Upper lobe of left lung (tissue), 6 donors: ENCODE data around the gene CDH15. TPM values are rescaled to one million over a fixed set of nuclear protein-coding genes. Genes with fewer than 3 reads are reported as not detected.

Source experiments
- ATAC-seq, 2 donors: fragments of 200-7000 bp; cut with Tn5 transposase; one replicate each; pipeline ENCODE4 v1.9.1; 2022; ENCODE audit warnings: mild to moderate bottlenecking in 2 of 2, moderate library complexity in 2 of 2; ENCODE audit not compliant: low FRiP score in 2 of 2
- DNase-seq, 2 donors: peaks; one replicate each; pipeline ENCODE4 v3.0.0-alpha.2; 2019 to 2020
- H3K27ac ChIP-seq, 4 donors: fragments of 200-600 bp; sonication (generic); one replicate each; pipeline ENCODE4 v1.5.1; 2016 to 2019
- H3K27me3 ChIP-seq, 4 donors: fragments of 200-600 bp; sonication (generic); one replicate each; pipeline ENCODE4 v1.5.1; 2017 to 2019
- H3K36me3 ChIP-seq, 4 donors: fragments of 200-600 bp; sonication (generic); one replicate each; pipeline ENCODE4 v1.5.1; 2016 to 2019
- H3K4me1 ChIP-seq, 4 donors: fragments of 200-600 bp; sonication (generic); one replicate each; pipeline ENCODE4 v1.5.1; 2018 to 2019
- H3K4me3 ChIP-seq, 4 donors: fragments of 200-600 bp; sonication (generic); one replicate each; pipeline ENCODE4 v1.5.1; 2017 to 2019; ENCODE audit warnings: mild to moderate bottlenecking in 2 of 4, moderate library complexity in 1 of 4
- H3K9me3 ChIP-seq, 4 donors: fragments of 200-600 bp; sonication (generic); one replicate each; pipeline ENCODE4 v1.5.1; 2018 to 2019
- EP300 ChIP-seq, 4 donors: sonication (generic); formaldehyde crosslinking; IDR thresholded peaks; one replicate each; pipeline ENCODE4 v1.5.1; 2017; ENCODE audit warnings: antibody characterized with exemption in 4 of 4, control low read depth in 2 of 4
- POLR2A ChIP-seq, 4 donors: fragments of 450-650 bp; IDR thresholded peaks; one replicate each; pipeline ENCODE4 v1.5.1; 2016 to 2017; ENCODE audit warnings: antibody characterized with exemption in 4 of 4, mild to moderate bottlenecking in 2 of 4
- POLR2AphosphoS5 ChIP-seq, 2 donors: sonication (generic); formaldehyde crosslinking; IDR thresholded peaks; one replicate each; pipeline ENCODE4 v1.5.1; 2017; ENCODE audit warnings: antibody characterized with exemption in 2 of 2
- WGBS, 2 donors: methylation state at CpG; one replicate each; pipeline ENCODE4 v1.1.5; 2017 to 2018; 5-methylcytosine and 5-hydroxymethylcytosine counted together
- total RNA-seq, 6 donors: library from RNA; depleted of rRNA in 4 of 6; stranded (reverse); fragments of >200 nt in 4 of 6; gene quantifications; one replicate each; pipeline versions ENCODE4 v1.1.0 to v1.2.1, GENCODE V29; 2016 to 2021
- TF ChIP-seq, protein P1 (sequence below), 6 experiments: fragments of 450-650 bp in 4 of 6; fragments of 200-600 bp in 2 of 6; sonication (generic) in 2 of 6; IDR thresholded peaks; one replicate each; pipeline ENCODE4 v1.5.1; 2016 to 2019; ENCODE audit warnings: antibody characterized with exemption in 6 of 6
- donor health status: DM: no; HTN: no; CAD: no; lungs with moderate emphysema.
- donor health status: DM: no; HTN: yes; CAD: no; lungs with severe emphysema.

Gene CDH15
- total RNA-seq, 6 donors from 2014 or later, result 0.39 to 4.2 (median 1.2) TPM

DNA sequence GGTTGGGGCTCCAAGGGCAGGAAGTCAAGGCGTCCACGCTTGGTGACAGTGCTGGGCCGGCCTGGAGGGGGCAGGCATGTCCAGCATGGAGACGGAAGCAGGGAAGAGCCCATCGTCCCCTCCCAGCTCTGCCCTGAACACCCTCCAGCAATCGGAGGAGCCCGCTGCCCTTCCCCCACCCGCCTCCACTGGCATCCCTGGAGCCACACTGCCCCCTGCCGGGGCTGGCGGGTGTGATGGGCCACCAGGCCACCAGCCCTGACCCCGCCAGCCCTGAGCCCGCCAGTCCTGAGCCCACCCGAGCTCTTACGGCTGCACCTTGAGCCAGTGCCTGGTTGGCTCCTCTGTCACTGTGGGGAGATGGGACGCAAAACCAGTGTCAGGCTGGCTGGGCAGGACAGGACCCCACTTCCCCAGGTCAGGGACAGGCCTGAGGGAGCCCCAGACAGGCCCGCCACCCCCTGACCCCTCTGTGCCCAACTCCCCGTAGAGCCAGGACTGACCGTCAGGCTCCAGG lies 4.1 kb upstream of the CDH15 start:
- Histone ChIP-seq H3K4me1 (peaks cover 15 to 33% (median 23%) of the 10 kb centered on the region in 4 donors), H3K4me3 (peak overlapping the region in 1 of 4 donors; percentile 13), H3K36me3 (no peaks in the 10 kb centered on the region), H3K9me3 (no peaks in the 10 kb centered on the region), H3K27ac (no peak overlapping the region), H3K27me3 (peaks cover 0 to 11% (median 3%) of the 10 kb centered on the region in 4 donors)
- ATAC-seq (peak; percentile 76 to 77), DNase-seq (peak; percentile 85 to 95)
- TF ChIP-seq EP300 (IDR thresholded peaks at IDR 0.05), result no peak
- no peak for TF ChIP-seq POLR2A (IDR thresholded peaks at IDR 0.05)
- TF ChIP-seq, protein P1, sequence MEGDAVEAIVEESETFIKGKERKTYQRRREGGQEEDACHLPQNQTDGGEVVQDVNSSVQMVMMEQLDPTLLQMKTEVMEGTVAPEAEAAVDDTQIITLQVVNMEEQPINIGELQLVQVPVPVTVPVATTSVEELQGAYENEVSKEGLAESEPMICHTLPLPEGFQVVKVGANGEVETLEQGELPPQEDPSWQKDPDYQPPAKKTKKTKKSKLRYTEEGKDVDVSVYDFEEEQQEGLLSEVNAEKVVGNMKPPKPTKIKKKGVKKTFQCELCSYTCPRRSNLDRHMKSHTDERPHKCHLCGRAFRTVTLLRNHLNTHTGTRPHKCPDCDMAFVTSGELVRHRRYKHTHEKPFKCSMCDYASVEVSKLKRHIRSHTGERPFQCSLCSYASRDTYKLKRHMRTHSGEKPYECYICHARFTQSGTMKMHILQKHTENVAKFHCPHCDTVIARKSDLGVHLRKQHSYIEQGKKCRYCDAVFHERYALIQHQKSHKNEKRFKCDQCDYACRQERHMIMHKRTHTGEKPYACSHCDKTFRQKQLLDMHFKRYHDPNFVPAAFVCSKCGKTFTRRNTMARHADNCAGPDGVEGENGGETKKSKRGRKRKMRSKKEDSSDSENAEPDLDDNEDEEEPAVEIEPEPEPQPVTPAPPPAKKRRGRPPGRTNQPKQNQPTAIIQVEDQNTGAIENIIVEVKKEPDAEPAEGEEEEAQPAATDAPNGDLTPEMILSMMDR (IDR thresholded peaks at IDR 0.05), result peak; percentile 69 to 96 (median 93)
- 19 to 39% methylated on average over 2 to 17 of the region's 18 CpGs for WGBS, 2 donors

DNA sequence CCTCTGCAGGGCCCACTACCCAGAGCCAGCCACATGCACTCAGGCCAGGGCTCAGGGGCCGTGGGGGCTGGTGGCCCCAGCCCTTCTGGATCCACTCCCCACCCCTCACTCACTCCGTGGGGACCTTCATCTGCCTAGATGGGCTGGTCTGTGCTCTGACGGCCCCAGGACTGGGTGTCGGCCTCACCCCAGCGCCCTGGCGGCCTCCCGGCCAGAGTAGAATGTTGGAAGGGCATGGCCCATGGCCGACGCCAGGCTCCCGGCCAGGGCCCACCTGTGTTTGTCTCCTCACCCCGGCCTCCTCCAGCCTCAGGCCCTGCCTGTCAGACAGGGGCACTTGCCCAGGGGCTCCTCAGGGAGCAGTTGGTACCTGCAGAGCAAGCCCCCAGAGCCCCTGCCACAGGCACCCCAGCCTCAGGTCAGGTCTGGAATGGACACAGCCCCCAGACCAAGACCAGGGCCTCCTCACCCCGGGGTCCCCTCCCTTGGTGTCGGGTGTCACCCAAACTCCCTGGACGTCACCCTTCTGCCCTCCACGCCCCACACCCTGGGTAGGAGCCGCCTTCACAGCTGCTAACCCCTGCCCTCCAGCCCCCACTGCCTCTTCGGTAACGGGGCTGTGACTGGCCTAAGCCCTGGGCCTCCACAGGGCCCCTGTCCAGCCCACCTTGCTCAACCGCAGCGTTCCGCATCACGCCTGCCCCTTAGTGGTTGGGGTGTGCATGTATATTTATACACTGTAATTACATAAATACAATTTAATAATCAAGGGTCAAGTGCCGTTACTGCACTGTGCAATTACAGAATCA lies 3.0 kb upstream of the CDH15 start:
- peaks cover 15 to 33% (median 23%) of the 10 kb centered on the region in 4 donors for H3K4me1 ChIP-seq
- WGBS, 2 donors, result 62 to 69% methylated on average over 14 to 22 of the region's 23 CpGs
- DNase-seq, result peak in 1 of 2 donors; percentile 82

DNA sequence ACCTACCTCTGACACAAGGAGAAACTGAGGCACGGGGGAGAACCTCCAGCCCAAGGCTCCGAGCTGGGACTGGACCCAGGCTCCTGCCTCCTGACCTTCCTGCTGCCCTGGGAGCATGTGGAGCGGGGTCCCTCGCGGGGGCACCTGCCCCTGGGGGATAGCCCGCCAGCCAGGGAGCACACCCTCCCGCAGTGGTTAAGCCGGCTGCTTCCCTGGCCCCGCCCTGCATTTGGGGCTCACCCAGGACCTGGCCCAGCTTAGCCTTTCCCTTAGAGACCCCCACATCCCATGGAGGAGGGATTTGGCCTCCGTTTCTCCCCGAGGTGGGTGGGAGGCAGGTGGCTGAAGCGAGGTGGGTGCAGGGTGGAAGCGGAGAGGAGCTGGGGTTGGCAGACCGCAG lies 1.8 kb upstream of the CDH15 start:
- DNase-seq, result peak in 1 of 2 donors; percentile 69
- no peak for ATAC-seq

More for the DNA sequence above, 3.0 kb upstream of the CDH15 start:
- Histone ChIP-seq H3K9me3 (no peaks in the 10 kb centered on the region), H3K36me3 (no peaks in the 10 kb centered on the region), H3K4me3 (no peak overlapping the region), H3K27ac (no peak overlapping the region), H3K27me3 (peaks cover 0 to 11% (median 3%) of the 10 kb centered on the region in 4 donors)
- TF ChIP-seq POLR2AphosphoS5 (IDR thresholded peaks at IDR 0.05) (no peak), POLR2A (IDR thresholded peaks at IDR 0.05) (no peak), EP300 (IDR thresholded peaks at IDR 0.05) (no peak)
- TF ChIP-seq, protein P1 (IDR thresholded peaks at IDR 0.05), result no peak
- no peak for ATAC-seq

DNA sequence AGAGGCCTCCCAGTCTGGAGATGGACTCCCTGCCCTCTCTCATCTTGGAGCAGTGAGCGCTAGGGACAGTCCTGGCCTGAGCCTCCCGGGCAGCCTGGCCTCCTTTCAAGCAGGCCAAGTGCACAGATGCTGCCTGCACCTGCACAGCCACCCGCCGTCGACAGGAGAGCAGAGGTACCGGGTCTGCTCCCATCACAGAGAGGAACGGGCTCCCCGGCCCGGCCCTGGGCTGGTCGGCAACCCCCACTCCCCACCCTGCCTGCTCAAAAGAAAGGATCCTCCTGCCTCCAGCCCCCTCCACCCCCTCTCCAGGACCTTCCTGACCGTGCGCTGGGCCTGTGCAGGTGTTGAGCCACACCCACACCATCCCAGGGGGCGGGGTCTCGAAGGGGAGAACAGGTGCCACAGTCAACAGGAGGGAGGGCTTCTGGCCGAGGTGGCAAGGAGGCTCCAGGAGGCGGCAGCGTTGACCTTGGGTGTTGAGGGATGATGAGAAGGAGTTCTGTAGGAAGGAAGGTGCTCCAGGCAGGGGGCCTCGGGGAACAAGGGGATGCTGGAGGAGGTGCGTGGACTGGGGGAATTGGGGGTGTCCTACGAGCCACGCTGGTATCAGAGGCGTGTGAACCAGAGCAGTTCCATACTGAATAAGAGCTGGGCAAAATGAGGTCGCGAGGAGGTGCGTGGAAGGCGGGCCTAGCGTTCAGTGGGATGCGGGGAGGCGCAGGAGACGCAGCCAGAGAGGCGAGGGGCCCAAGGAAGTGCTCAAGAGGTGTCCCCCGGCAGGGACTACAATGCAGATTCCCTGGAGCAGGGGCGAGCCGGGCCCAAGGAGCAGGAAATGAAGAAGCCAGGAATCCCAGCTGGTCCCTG lies 967 bp upstream of the CDH15 start:
- peak overlapping the region in 3 of 4 donors; percentile 29 to 42 (median 41) for H3K4me3 ChIP-seq
- peaks cover 15 to 33% (median 23%) of the 10 kb centered on the region in 4 donors for H3K4me1 ChIP-seq
- no peak overlapping the region for H3K27ac ChIP-seq
- DNase-seq (peak; percentile 81), ATAC-seq (no peak)
- TF ChIP-seq POLR2A (IDR thresholded peaks at IDR 0.05) (no peak), POLR2AphosphoS5 (IDR thresholded peaks at IDR 0.05) (no peak), EP300 (IDR thresholded peaks at IDR 0.05) (no peak)
- TF ChIP-seq, protein P1 (IDR thresholded peaks at IDR 0.05), result no peak
- 13 to 14% methylated on average over 25 to 34 of the region's 34 CpGs for WGBS, 2 donors
- no peaks in the 10 kb centered on the region for H3K36me3 ChIP-seq
- no peaks in the 10 kb centered on the region for H3K9me3 ChIP-seq
- peaks cover 0 to 11% (median 3%) of the 10 kb centered on the region in 4 donors for H3K27me3 ChIP-seq

More for the DNA sequence above, 1.8 kb upstream of the CDH15 start:
- Histone ChIP-seq H3K36me3 (no peaks in the 10 kb centered on the region), H3K27ac (no peak overlapping the region), H3K4me3 (no peak overlapping the region), H3K27me3 (peaks cover 0 to 11% (median 3%) of the 10 kb centered on the region in 4 donors), H3K4me1 (peaks cover 15 to 33% (median 23%) of the 10 kb centered on the region in 4 donors), H3K9me3 (no peaks in the 10 kb centered on the region)
- 69 to 75% methylated on average over 5 to 14 of the region's 14 CpGs for WGBS, 2 donors
- TF ChIP-seq POLR2A (IDR thresholded peaks at IDR 0.05) (no peak), EP300 (IDR thresholded peaks at IDR 0.05) (no peak), POLR2AphosphoS5 (IDR thresholded peaks at IDR 0.05) (no peak)
- TF ChIP-seq, protein P1 (IDR thresholded peaks at IDR 0.05), result no peak
